GM04503 (cell line): ENCODE results near the gene SCAMP2.

Experiments
- DNase-seq: peaks from one replicate; pipeline ENCODE4 v3.0.0-alpha.2; 2012; ENCODE audit warnings: low read depth

The SCAMP2 gene

GRCh38 chr15:74858369-74858740 lies 14.8 kb downstream of the SCAMP2 start:
- no peak for DNase-seq

DNA sequence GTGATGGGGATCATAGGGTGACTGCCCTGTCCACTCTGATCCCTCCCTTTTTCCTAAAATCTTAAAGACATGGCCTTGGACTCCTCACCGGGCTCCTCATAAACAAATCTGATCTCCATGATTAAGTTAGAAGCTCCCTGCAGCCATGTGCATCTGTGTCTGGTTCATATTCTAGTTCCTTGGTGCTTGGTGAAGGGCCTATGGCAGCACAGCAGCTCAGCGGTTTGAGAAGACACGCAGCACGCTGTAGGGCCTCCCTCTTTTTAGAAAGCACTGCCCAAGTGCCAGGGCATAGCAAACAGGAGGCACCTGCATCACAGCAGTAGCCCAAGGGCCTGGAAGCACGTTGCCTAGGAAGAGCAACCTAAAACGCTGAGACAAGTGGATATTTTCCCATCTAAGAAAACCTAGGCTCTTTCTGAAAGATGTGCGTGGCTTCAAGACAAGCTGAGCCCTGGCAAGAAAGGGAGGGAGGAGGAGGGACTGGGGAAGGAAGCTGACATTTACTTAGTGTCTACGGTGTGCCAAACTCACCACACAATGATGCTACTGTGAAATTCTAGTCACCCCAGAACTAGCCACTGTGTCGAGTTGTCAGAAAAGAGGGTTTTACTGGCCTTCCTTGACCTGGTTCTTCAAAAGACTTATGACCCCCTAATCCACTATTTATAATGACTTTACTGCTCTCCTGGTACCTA lies 15.3 kb downstream of the SCAMP2 start:
- no peak for DNase-seq

GRCh38 chr15:74857082-74857655 lies 16.0 kb downstream of the SCAMP2 start:
- DNase-seq, result no peak

DNA sequence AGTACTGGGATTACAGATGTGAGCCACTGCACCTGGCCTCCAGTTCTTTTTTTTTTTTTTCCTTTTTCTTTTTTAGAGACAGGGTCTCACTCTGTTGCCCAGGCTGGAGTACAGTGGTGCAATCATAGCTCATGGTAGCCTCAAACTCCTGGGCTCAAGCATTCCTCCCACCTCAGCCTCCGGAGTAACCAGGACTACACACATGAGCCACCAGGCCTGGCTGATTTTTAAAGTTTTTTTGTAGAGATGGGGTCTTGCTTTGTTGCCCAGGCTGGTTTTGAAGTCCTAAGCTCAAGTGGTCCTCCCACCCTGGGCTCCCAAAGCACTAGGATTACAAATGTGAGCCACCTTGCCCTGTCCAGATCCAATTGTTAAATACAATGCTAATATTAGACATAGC lies 16.6 kb downstream of the SCAMP2 start:
- DNase-seq, result no peak

DNA sequence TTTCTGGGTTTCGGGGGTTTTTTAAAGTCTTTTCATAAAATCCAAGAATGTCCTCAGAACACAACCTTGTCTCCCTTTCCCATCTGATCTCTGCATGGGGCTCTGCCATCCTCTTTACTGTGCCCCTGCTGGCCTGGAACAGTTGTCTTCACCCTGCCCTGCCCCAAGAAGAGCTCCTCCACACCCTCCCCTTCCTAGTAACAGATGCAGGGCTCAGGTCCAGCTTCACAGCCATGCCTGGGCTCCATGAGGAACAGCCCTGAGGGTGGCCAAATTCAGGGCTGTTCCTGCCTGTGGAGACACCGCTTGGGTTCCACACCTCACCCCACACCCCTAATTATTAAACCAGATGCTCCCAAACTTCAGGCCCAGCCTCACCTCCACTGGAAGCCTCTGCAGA lies 17.3 kb downstream of the SCAMP2 start:
- DNase-seq, result no peak

DNA sequence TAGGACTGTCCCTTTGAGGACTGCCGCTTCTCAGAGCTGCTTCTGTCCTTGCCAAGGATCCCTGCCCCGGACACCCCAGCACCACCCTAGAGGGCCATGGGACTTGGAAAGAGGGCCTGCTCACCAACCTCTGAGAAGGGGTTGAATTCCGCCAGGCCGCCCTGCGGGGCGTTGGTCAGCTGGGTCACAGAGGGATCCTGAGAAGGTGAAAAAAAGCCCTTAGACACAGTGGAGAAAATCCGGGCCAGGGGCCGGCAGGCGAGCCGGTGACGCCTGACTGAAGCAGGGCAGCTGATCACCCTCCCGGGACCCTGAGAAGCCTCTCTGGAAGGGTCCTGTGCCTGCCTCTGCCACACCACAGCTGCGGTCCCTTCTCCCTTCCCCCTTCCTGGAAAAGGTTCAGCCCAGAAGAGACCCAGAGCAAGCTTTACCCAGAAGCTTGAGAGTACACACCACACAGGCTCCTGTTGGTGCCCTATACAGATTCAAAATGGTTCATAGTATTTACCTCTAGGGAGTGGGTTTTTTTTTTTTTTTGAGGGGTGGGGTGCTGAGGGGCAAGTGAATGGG lies 18.6 kb downstream of the SCAMP2 start:
- no peak for DNase-seq

- no peak for DNase-seq
Observed at GRCh38 chr15:74851960-74852359, 21.2 kb downstream of the SCAMP2 start.

DNA sequence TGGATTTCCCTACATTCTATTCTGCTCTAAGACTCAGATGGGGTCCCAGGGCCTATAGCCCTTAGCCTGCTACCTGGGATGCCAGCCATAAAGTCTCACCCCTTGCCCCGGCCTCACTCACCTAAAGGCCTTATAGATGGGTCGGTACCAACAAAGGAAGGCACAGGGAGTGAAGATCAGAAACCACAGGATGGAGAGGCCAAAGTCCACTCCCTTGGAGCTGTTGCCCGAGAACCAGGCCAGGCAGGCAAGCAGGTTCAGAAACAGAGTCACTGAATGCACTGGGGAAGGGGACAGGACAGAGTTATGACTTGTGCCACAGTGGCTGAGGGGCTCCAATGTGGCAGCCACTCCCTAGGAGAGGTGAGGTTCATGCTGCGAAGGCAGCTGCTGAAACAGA lies 22.8 kb downstream of the SCAMP2 start:
- DNase-seq, result no peak

GRCh38 chr15:74847432-74847831 lies 25.7 kb downstream of the SCAMP2 start:
- no peak for DNase-seq

GRCh38 chr15:74845581-74845980 lies 27.6 kb downstream of the SCAMP2 start:
- no peak for DNase-seq

GRCh38 chr15:74845208-74845568 lies 28.0 kb downstream of the SCAMP2 start:
- no peak for DNase-seq

DNA sequence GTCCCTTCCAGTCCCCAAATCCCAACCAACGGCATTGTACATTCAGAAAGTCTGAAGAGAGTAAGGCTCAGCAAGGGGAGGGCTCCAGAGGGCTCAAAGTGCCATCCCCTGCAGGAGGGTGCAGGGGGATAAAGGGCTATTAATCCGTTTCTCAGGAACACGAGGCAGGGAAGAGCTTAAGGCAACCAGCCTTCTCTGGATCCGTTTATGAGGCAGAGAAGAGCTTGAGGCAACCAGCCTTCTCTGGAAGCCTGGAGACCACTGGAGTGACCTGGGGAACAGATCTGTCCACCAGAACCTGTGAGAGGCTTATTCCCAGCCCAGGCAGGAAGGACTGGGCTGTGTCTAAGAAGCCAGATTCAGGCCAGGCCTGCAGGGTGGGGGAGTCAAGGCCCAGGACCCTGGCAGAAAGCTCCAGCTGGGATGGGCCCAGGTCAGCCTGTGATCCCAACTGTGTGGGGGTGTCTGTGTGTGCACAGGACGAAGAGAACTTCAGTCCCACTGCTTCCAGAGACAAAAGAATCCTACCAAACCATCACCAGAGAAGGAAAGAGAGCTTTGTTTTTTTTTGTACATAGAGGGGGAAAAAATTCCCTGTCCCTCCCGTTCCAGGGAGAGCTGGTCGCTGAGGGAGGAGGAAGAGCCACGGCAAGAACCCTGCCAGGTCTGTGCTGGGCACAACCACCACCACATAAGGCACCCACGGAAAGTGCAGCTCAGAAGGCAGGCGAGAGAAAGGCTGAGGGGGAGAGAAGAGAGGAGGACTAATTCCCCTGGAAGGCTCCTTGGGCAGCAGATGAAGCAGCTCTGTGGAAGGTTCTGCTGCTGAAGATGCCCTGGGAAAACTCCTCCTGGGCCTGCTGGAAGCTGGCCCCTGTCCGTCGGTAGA lies 28.6 kb downstream of the SCAMP2 start:
- DNase-seq, result no peak

GRCh38 chr15:74843891-74844299 lies 29.3 kb downstream of the SCAMP2 start:
- no peak for DNase-seq

DNA sequence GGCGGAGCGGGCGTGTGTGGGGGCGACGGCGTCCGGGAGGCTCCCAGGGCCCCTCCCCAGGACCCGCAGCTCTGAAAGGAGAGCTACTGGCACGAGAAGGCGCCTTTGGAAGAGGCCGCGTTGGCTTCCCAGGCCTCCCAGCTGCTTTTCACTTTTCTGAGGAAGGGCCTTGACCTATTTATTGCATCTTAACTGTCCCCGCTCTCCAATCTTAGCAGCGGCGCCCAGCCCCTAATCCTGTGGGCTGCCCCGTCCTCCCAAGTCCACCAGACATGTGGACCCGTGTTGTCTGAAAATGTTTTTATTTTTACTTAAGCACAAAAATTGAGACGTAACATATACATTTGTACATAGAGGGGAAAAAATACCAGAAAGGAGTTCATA lies 29.7 kb downstream of the SCAMP2 start:
- DNase-seq, result no peak

GRCh38 chr15:74842581-74843444 lies 30.4 kb downstream of the SCAMP2 start, which contains the start of gene ULK3:
ULK3 (minus strand) TSS chr15:74843156; CDS start chr15:74843105, 51 bp downstream.
- no peak for DNase-seq

- DNase-seq, result no peak
Observed at GRCh38 chr15:74841891-74842373, 31.2 kb downstream of the SCAMP2 start.

DNA sequence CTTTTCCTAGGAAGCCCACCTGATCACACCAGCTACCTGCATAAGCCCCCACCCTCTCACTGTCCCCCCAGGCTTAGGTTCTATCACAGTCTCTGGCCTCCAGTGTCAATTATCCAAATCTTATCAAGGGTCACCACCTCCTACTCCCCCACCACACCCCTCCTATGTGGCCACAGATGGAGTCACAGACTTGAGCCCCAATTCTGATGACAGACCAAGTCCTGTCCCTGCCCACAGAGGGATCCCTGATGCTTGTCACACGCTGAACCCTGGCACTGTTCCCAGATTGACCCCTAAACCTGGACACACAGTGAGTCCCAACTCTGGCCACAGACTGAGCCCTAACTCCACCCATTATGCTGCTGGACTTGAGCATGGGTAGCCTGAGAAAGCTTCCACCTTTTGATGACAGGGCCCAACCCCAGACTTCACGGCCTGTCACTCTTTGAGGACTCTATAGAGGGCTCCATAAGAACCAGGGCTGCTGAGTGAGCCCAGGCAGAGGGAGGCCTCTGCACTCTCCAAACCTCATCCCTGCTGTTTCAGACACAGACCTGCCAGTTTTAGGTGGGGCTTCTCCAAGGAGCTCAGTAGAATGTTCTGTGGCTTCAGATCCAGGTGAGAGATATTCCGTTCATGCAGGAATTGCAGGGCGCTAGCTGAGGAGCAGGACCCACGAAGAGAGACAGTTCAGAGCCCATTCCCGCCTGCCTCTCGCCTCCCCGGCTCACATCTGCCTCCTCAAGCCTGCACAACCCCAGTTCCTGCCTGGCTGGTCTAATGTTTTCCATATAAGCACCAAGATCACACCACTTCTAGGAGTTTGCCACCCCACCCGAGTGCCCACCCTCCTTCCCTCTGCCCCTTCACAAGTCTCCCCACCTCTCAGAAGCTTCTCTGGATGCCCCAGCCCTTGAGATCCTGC lies 32.1 kb downstream of the SCAMP2 start:
- DNase-seq, result no peak

GRCh38 chr15:74839526-74840395 lies 33.4 kb downstream of the SCAMP2 start:
- DNase-seq, result no peak

GRCh38 chr15:74838746-74839525 lies 34.2 kb downstream of the SCAMP2 start:
- DNase-seq, result no peak
